Measurements from ENCODE around the gene WWC2.

GRCh38 chr4:183354219-183354618 lies 255.2 kb downstream of the WWC2 start:
- TF ChIP-seq POLR2A (IDR thresholded peaks at IDR 0.05) (no peak), CTCF (IDR thresholded peaks at IDR 0.05 in 4 of 5, conservative IDR thresholded peaks at IDR 0.05 in 1 of 5) (no peak)

Measured in gastrocnemius medialis (tissue), 4 donors.